ENCODE measurements around the gene ALDOC. TPM values are rescaled to one million over a fixed set of nuclear protein-coding genes. Genes with fewer than 3 reads are reported as not detected.

The ALDOC gene
- total and polyA plus RNA-seq, 7 donors, result 10.2 to 43.3 (median 30.0) TPM

DNA sequence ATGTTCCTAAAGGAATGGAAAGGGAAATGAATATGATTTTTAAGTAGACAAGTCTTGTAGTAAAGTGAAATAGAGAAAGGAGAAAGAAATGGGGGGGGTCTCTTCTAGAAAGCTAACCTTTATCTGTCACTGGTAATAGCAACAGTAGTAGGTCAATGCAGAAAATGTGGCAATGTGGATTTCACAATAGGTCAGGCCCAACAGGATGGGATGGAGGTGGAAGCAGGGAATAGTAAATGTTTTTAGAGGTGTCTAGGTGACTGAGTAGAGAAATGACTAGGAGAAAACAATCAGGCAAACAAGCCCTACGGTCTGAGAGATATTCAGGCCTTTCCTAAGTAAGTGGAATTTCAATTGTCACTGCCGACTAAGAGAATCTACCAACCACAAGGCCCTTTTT is 43.3 kb upstream of the ALDOC start:
- no peaks in the 10 kb centered on the region for H3K4me1 ChIP-seq
- H3K27ac ChIP-seq, result no peak overlapping the region
- WGBS, 2 donors, result 84 to 86% methylated on average over 2 of the region's 2 CpGs
- intact Hi-C loops (cut with DNase I), result no loop called here
- H3K27me3 ChIP-seq, result no peaks in the 10 kb centered on the region
- no peak overlapping the region for H3K4me3 ChIP-seq
- H3K36me3 ChIP-seq, result peaks cover 51 to 100% (median 80%) of the 10 kb centered on the region in 4 donors
- DNase-seq, result no peak
- H3K9me3 ChIP-seq, result no peaks in the 10 kb centered on the region
- TF ChIP-seq, protein P1, sequence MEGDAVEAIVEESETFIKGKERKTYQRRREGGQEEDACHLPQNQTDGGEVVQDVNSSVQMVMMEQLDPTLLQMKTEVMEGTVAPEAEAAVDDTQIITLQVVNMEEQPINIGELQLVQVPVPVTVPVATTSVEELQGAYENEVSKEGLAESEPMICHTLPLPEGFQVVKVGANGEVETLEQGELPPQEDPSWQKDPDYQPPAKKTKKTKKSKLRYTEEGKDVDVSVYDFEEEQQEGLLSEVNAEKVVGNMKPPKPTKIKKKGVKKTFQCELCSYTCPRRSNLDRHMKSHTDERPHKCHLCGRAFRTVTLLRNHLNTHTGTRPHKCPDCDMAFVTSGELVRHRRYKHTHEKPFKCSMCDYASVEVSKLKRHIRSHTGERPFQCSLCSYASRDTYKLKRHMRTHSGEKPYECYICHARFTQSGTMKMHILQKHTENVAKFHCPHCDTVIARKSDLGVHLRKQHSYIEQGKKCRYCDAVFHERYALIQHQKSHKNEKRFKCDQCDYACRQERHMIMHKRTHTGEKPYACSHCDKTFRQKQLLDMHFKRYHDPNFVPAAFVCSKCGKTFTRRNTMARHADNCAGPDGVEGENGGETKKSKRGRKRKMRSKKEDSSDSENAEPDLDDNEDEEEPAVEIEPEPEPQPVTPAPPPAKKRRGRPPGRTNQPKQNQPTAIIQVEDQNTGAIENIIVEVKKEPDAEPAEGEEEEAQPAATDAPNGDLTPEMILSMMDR (IDR thresholded peaks at IDR 0.05), result no peak
- TF ChIP-seq POLR2A (IDR thresholded peaks at IDR 0.05), result no peak
- no peak for TF ChIP-seq POLR2AphosphoS5 (IDR thresholded peaks at IDR 0.05)
- no peak for TF ChIP-seq EP300 (IDR thresholded peaks at IDR 0.05)

DNA sequence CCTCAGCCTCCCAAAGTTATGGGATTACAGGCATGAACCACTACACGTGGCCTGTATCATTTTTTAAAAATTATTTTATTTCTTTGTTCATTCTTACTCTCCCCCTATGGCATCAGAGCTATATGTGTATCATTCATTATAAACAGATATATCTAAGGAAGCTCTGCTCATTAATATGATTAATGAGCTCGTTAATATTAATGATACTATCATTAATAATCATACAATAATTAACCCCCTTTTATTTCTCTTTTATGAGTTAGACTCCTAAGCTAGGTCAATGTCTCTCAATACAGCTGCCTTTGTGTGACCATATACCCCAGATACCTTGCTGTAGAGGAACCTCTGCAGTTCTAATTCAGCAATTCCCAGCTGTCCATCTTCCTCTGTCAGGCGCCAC is 41.8 kb upstream of the ALDOC start:
- no peak for DNase-seq
- H3K4me3 ChIP-seq, result no peak overlapping the region
- H3K4me1 ChIP-seq, result no peaks in the 10 kb centered on the region
- H3K27ac ChIP-seq, result no peak overlapping the region
- no peaks in the 10 kb centered on the region for H3K9me3 ChIP-seq
- H3K27me3 ChIP-seq, result no peaks in the 10 kb centered on the region
- peaks cover 53 to 99% (median 81%) of the 10 kb centered on the region in 4 donors for H3K36me3 ChIP-seq
- intact Hi-C loops (cut with DNase I), result no loop called here
- TF ChIP-seq, protein P1 (IDR thresholded peaks at IDR 0.05), result no peak
- TF ChIP-seq POLR2AphosphoS5 (IDR thresholded peaks at IDR 0.05) (no peak), POLR2A (IDR thresholded peaks at IDR 0.05) (no peak), EP300 (IDR thresholded peaks at IDR 0.05) (no peak)
- 71 to 92% methylated on average over 3 of the region's 3 CpGs for whole genome bisulfite sequencing, 2 donors

DNA sequence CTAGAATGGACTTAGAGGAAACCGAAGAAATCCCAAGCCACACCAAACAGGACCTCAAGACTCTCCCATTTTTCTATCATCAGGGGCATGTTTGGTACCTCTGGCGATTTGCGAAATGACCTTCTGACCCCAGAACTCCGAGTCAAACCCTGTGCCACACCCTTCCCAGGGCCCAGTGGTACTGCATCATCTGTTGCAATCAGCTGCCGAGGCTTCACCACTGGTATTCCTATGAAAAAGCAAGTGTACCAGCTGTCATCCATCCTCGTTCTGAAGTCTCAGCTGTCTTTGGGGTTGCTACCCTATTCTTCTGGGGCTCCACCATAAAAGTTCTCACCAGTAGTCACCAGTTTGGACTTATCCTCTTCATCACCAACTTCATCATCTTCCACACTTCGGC is 39.6 kb upstream of the ALDOC start:
- no peaks in the 10 kb centered on the region for H3K9me3 ChIP-seq
- H3K36me3 ChIP-seq, result peaks cover 41 to 80% (median 65%) of the 10 kb centered on the region in 4 donors
- intact Hi-C loops (cut with DNase I), result no loop called here
- H3K27ac ChIP-seq, result no peak overlapping the region
- WGBS, 2 donors, result 75 to 86% methylated on average over 7 of the region's 7 CpGs
- DNase-seq, result no peak
- TF ChIP-seq, protein P1 (IDR thresholded peaks at IDR 0.05), result no peak
- TF ChIP-seq EP300 (IDR thresholded peaks at IDR 0.05) (no peak), POLR2A (IDR thresholded peaks at IDR 0.05) (no peak), POLR2AphosphoS5 (IDR thresholded peaks at IDR 0.05) (no peak)
- no peak overlapping the region for H3K4me3 ChIP-seq
- no peaks in the 10 kb centered on the region for H3K4me1 ChIP-seq
- no peaks in the 10 kb centered on the region for H3K27me3 ChIP-seq

DNA sequence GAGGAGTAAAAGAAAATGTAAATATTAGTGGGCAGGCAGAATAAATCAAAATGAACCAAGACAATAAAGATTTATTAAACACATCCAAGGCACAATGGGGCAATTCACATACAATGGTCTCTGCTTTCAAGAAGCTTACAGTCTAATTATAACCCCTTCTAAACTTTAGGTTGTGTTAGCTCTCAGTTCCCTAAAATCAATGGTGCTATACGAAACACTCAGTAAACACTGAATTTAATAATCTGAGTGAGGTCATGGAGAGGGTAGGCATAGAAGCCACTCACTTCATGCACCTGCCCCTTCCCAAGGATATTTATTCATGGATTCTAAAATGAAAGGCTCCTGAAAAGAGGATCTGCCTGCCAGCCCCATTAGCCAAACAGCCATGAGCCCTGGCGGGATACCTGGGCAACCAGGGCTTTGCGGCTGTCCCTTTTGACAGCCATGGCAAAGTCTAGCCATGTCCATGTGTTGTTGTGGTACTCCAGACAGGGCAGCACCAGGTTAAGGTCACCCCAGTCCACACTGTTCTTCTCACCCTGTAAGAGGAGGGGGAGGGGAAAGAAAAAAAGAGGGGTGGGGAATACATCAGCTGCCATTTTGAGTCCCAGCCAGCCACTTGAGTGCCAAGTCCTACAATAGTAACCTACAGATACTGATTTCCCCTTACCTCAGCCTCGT is 38.7 kb upstream of the ALDOC start:
- 88 to 93% methylated on average over 4 of the region's 4 CpGs for WGBS, 2 donors
- no peaks in the 10 kb centered on the region for H3K9me3 ChIP-seq
- H3K4me3 ChIP-seq, result no peak overlapping the region
- no peaks in the 10 kb centered on the region for H3K27me3 ChIP-seq
- H3K27ac ChIP-seq, result no peak overlapping the region
- TF ChIP-seq, protein P1 (IDR thresholded peaks at IDR 0.05), result no peak
- TF ChIP-seq POLR2AphosphoS5 (IDR thresholded peaks at IDR 0.05) (no peak), POLR2A (IDR thresholded peaks at IDR 0.05) (no peak), EP300 (IDR thresholded peaks at IDR 0.05) (no peak)
- DNase-seq, result no peak
- intact Hi-C loops (cut with DNase I), result no loop called here
- peaks cover 35 to 78% (median 56%) of the 10 kb centered on the region in 4 donors for H3K36me3 ChIP-seq
- H3K4me1 ChIP-seq, result no peaks in the 10 kb centered on the region

Data from sigmoid colon (tissue), 7 donors.